ENCODE results near the gene USP3. TPM values are rescaled to one million over a fixed set of nuclear protein-coding genes. Genes with fewer than 3 reads are reported as not detected.
A peak's percentile ranks its signal among the peaks of the same experiment; 100 is the strongest.

Gene USP3
- total RNA-seq, 1 experiment from 2014 or later = 28.0 TPM

- H3K27me3 ChIP-seq (replicated peaks) = no peaks in the 10 kb centered on the region
- no peak overlapping the region for H3K27ac ChIP-seq
- DNase-seq (ENCODE audit: low read depth in 1 of 2, low spot score in 2 of 2) = no peak
- no peak overlapping the region for H3K4me3 ChIP-seq
- H3K9me3 ChIP-seq (replicated peaks) = no peaks in the 10 kb centered on the region
- H3K4me1 ChIP-seq (replicated peaks) = peaks cover 24% of the 10 kb centered on the region
- no peaks in the 10 kb centered on the region for H3K36me3 ChIP-seq
Measured at GRCh38 chr15:63469190-63469589, 35.2 kb upstream of the USP3 start.

- Histone ChIP-seq H3K9me3 (replicated peaks) (no peaks in the 10 kb centered on the region), H3K4me3 (no peak overlapping the region), H3K36me3 (no peaks in the 10 kb centered on the region), H3K27ac (no peak overlapping the region), H3K27me3 (replicated peaks) (no peaks in the 10 kb centered on the region), H3K4me1 (replicated peaks) (peaks cover 22% of the 10 kb centered on the region)
- no peak for DNase-seq (ENCODE audit: low read depth in 1 of 2, low spot score in 2 of 2)
Measured at GRCh38 chr15:63469984-63470383, 34.4 kb upstream of the USP3 start.

DNA sequence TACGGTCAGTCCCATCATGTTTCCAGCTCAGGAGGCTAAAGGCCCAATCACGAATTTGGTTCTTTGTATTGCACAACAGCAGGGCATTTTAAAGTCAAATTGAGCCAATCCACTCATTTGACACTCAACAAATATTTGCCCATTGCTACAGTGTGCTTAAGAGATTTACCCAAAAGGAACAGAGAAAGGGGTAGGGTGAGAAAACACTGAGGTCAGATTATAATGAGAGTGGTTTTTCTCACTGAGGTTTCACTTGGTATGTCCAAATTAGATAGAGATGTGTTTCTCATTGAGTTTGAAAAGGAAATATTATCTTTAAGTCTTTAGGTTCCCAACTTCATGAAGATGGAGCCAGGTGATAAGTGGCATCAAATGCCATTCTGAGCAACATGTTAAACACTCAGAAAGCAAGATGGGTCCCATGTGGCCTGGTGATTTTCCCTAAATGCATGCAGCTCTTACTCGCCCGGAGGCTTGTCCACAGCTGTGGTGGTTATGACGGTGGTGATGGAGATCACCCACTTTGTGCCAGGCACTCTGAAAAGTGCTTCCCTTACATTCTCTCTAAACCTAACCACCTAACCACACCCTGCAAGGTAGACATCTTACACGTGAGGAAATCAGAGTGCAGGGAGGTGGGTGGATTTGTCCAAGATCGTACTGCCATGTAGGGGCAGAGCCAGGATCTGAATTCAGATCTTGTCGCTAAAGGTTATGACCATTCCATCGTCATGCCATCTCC, 31.2 kb upstream of the USP3 start:
- peaks cover 21% of the 10 kb centered on the region for H3K4me1 ChIP-seq (replicated peaks)
- DNase-seq (ENCODE audit: low read depth in 1 of 2, low spot score in 2 of 2) = no peak
- H3K4me3 ChIP-seq = no peak overlapping the region
- H3K9me3 ChIP-seq (replicated peaks) = no peaks in the 10 kb centered on the region
- no peak overlapping the region for H3K27ac ChIP-seq
- no peaks in the 10 kb centered on the region for H3K36me3 ChIP-seq
- no peaks in the 10 kb centered on the region for H3K27me3 ChIP-seq (replicated peaks)

DNA sequence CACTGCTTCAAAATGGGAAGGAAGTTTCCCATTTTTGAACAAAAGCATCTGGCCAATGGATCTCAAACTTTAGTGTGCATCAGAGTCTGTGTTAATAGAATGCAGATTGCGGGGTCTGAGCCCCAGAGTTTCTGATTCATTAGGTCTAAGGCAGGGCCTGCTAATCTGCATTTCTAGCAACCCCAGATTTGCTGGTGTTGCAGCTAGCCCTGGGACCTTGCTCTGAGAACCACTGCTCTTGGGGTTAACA, 30.7 kb upstream of the USP3 start:
- Histone ChIP-seq H3K4me1 (replicated peaks) (peaks cover 21% of the 10 kb centered on the region), H3K4me3 (no peak overlapping the region), H3K27ac (no peak overlapping the region), H3K9me3 (replicated peaks) (no peaks in the 10 kb centered on the region), H3K27me3 (replicated peaks) (no peaks in the 10 kb centered on the region), H3K36me3 (no peaks in the 10 kb centered on the region)
- no peak for DNase-seq (ENCODE audit: low read depth in 1 of 2, low spot score in 2 of 2)

- no peak overlapping the region for H3K27ac ChIP-seq
- H3K27me3 ChIP-seq (replicated peaks) = no peaks in the 10 kb centered on the region
- H3K4me1 ChIP-seq (replicated peaks) = peaks cover 24% of the 10 kb centered on the region
- no peaks in the 10 kb centered on the region for H3K9me3 ChIP-seq (replicated peaks)
- no peak for DNase-seq (ENCODE audit: low read depth in 1 of 2, low spot score in 2 of 2)
- H3K4me3 ChIP-seq = no peak overlapping the region
- no peaks in the 10 kb centered on the region for H3K36me3 ChIP-seq
Measured at GRCh38 chr15:63473999-63474809, 30.2 kb upstream of the USP3 start.

DNA sequence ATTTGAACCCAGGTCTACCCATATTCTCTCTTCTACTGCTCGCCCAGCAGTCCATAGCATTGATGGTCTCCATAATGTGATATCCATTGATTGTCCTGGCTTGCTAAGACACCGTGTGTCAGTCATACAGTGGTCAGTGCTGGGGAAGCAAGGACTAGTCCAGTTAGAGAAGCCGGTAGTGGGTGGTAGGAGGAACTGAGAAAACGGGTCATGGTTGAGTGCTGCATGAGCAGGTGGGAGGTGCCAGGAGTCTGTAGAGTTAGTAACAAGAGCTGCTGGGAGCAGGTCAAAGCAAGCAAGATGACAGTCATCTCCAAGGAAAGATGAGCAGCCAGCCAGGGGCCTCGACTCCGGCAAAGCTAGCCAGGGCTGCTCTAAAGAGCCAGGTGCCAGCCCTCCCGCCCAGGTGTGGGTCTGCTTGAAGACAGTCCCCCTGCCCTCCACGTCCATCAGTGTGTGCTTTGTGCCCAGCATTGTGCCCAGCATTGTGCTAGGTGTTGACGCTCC, 29.5 kb upstream of the USP3 start:
- Histone ChIP-seq H3K4me1 (replicated peaks) (peaks cover 29% of the 10 kb centered on the region), H3K9me3 (replicated peaks) (no peaks in the 10 kb centered on the region), H3K36me3 (no peaks in the 10 kb centered on the region), H3K4me3 (no peak overlapping the region), H3K27me3 (replicated peaks) (no peaks in the 10 kb centered on the region), H3K27ac (no peak overlapping the region)
- DNase-seq (ENCODE audit: low read depth in 1 of 2, low spot score in 2 of 2) = no peak

GRCh38 chr15:63475707-63476106, 28.7 kb upstream of the USP3 start:
- Histone ChIP-seq H3K27me3 (replicated peaks) (no peaks in the 10 kb centered on the region), H3K4me3 (no peak overlapping the region), H3K4me1 (replicated peaks) (peaks cover 38% of the 10 kb centered on the region), H3K36me3 (no peaks in the 10 kb centered on the region), H3K9me3 (replicated peaks) (no peaks in the 10 kb centered on the region), H3K27ac (peak overlapping the region; percentile 33)
- DNase-seq (ENCODE audit: low read depth in 1 of 2, low spot score in 2 of 2) = no peak

DNA sequence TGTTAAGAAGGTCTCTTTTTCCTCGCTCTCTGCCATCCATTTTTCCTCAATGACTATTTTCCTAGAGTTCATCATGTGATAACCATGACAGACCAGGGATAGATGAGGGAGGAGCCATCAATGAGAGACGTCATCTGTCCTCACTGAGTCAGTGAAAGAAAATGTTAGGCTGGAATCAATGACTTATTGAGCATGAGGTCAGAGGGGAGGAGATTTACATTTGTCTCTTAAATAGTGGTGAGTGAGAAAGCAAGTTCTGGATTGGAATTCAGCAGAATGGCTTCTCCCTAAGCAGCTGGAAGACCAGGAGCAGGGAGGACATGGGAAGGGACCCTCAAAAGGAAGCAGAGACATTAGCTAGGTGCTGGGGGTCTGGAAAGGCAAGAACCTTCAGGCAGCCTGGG, 28.2 kb upstream of the USP3 start:
- Histone ChIP-seq H3K36me3 (no peaks in the 10 kb centered on the region), H3K4me1 (replicated peaks) (peaks cover 41% of the 10 kb centered on the region), H3K27ac (peak overlapping the region; percentile 33), H3K27me3 (replicated peaks) (no peaks in the 10 kb centered on the region), H3K4me3 (no peak overlapping the region), H3K9me3 (replicated peaks) (no peaks in the 10 kb centered on the region)
- DNase-seq (ENCODE audit: low read depth in 1 of 2, low spot score in 2 of 2) = peak in 1 of 2 experiments; percentile 64

DNA sequence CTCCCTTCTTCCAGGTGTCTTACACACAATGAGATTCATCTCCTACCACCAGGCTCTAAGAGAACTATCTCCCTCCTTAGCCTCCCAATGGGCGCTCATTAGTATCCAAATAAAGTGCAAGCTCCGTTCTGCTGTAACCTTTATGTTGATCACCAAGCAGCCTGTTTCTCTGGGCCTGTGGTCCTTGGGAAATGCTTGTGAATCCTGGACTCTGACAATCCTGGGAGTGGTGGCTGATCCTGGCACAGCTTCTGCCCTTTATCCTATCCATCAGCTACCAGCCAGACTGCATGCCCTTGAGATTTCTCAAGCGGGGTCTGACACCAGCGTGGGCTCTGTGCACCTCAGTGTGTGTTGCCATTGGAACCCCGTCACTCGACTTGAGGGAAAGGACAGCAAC, 26.1 kb upstream of the USP3 start:
- H3K27ac ChIP-seq = no peak overlapping the region
- DNase-seq (ENCODE audit: low read depth in 1 of 2, low spot score in 2 of 2) = no peak
- H3K4me1 ChIP-seq (replicated peaks) = peaks cover 54% of the 10 kb centered on the region
- no peak overlapping the region for H3K4me3 ChIP-seq
- no peaks in the 10 kb centered on the region for H3K27me3 ChIP-seq (replicated peaks)
- no peaks in the 10 kb centered on the region for H3K9me3 ChIP-seq (replicated peaks)
- H3K36me3 ChIP-seq = no peaks in the 10 kb centered on the region

DNA sequence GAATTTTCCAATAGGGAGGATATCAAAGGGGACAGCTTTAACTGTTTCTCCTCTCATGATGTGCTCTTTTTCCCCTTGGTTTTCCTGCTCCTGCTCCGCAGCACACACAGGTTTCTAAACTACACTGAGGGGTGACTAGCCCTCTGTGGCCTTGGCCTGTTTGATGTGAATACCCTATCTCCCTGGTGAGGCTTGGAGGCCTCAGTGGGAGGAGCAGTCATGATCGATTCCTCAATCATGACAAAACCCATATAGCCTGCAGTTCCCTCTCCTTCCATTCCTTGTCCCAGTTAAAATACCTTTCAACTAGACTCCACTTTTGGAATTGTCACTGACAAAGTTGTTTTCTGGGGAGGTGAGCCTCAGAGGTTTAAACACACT, 24.0 kb upstream of the USP3 start:
- DNase-seq (ENCODE audit: low read depth in 1 of 2, low spot score in 2 of 2) = no peak
- Histone ChIP-seq H3K9me3 (replicated peaks) (no peaks in the 10 kb centered on the region), H3K27ac (no peak overlapping the region; the same call in 1 of the 2 replicates), H3K27me3 (replicated peaks) (no peaks in the 10 kb centered on the region), H3K4me3 (no peak overlapping the region), H3K4me1 (replicated peaks) (peaks cover 65% of the 10 kb centered on the region), H3K36me3 (no peaks in the 10 kb centered on the region)

DNA sequence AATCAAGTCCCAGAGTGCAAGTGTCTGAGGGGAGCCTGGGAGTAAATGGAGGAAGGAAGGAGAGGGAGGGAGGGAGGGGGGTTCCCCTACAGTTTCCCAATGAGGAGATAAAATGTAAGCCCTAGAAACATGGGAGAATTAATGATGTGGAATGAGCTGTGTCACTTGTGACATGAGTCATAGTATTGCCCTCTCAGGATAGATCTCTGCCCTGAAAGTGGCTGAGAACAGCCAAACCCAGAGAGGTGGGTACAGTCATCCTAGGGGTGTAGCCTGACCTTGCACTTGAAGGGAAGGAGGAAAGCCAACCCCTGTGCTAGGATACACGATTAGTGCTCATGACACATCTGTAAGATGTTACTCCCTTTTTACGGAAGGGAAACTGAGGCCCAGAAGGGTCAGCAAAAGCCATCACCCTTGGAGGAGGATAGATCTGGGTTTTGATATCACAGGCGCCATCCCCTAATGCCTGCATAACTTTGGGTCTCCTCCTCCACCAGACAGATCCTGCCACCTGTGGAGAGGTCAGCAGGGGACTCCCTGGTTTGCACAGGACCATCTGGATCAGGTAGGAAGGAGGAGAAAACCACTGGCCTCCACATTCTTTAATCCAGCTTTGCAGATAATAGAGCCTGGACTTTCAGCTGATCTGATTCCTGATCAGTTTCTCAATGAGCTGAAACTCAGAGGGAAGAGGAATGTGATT, 23.1 kb upstream of the USP3 start:
- H3K4me1 ChIP-seq (replicated peaks) = peaks cover 58% of the 10 kb centered on the region
- no peaks in the 10 kb centered on the region for H3K27me3 ChIP-seq (replicated peaks)
- no peaks in the 10 kb centered on the region for H3K9me3 ChIP-seq (replicated peaks)
- no peak for DNase-seq (ENCODE audit: low read depth in 1 of 2, low spot score in 2 of 2)
- no peak overlapping the region for H3K4me3 ChIP-seq
- H3K36me3 ChIP-seq = no peaks in the 10 kb centered on the region
- no peak overlapping the region for H3K27ac ChIP-seq

DNA sequence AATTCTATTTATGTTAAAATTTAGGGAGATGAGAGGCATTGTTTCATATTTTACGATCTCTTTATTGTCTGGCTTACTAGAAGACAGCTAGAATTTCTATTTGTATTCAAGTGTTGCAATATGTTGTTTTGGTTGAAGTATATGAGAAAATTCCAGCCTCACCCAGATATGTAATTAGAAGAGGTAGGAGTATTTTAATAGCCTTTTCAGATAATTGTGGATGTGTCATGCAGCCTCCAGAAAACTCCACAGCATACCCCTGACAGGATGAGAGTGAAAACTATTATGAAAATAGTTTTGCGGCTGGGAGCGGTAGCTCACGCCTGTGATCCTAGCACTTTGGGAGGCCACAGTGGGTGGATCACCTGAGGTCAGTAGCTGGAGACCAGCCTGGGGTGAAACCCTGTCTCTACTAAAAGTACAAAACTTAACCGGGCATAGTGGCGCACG, 21.5 kb upstream of the USP3 start:
- H3K27me3 ChIP-seq (replicated peaks) = no peaks in the 10 kb centered on the region
- no peaks in the 10 kb centered on the region for H3K36me3 ChIP-seq
- H3K4me1 ChIP-seq (replicated peaks) = peaks cover 58% of the 10 kb centered on the region
- peak overlapping the region; percentile 80 for H3K27ac ChIP-seq
- DNase-seq (ENCODE audit: low read depth in 1 of 2, low spot score in 2 of 2) = no peak
- no peak overlapping the region for H3K4me3 ChIP-seq
- no peaks in the 10 kb centered on the region for H3K9me3 ChIP-seq (replicated peaks)

DNA sequence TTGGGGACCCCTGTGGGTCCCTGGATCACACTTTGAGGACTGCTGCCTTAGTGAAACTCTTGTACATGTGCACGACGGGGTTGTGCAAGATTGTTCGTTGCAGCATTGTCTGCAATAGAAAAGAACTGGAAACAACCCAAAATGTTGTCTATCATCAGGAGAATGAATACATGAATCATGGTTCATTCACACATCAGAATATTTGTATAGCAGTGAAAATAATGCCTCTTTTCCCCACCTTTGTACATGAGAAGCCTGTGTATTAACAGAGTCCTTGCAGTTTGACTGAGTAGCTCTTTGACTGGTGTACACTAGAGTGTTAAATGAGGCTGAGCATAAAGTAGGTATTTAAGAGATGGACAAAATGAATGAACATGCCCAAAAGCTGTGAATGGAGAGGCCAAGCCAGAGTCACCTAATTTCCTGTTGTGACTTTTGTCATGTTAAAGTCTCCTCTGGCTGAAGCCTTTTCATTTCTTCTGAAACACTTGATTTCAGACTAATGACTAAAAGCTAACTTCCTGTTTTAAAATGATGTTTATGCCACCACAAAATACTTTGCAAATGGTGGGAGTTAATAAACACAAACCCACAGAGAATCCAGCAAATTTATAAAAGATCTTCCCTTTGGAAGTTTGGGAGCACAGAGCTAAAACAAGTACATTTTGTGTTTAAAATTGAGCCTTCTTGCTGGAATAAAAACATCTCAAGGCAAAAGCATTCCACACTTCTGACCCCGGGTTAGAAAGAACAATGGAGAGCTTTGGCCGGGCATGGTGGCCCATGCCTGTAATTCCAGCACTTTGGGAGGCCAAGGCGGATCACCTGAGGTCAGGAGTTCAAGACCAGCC, 20.6 kb upstream of the USP3 start:
- peak; percentile 61 to 68 for DNase-seq (ENCODE audit: low read depth in 1 of 2, low spot score in 2 of 2)
- H3K4me1 ChIP-seq (replicated peaks) = peaks cover 58% of the 10 kb centered on the region

More for the DNA sequence above, 20.6 kb upstream of the USP3 start:
- no peaks in the 10 kb centered on the region for H3K36me3 ChIP-seq
- no peaks in the 10 kb centered on the region for H3K9me3 ChIP-seq (replicated peaks)
- peak overlapping the region; percentile 80 for H3K27ac ChIP-seq
- H3K4me3 ChIP-seq = no peak overlapping the region
- H3K27me3 ChIP-seq (replicated peaks) = no peaks in the 10 kb centered on the region

All from SJSA1 (cell line).